Cardiac muscle cell (in vitro differentiated cells and primary cell): Measurements from ENCODE around the gene RFX2. TPM values are rescaled to one million over a fixed set of nuclear protein-coding genes. Genes with fewer than 3 reads are reported as not detected.

Experiments used
- DNase-seq, 2 donors: peaks; one replicate each; pipeline versions ENCODE4 v3.0.0 to v3.0.0-alpha.2; 2010 to 2017; ENCODE audit warnings: low read depth in 1 of 2, low spot score in 1 of 2
- H3K27ac ChIP-seq: fragments of 200-600 bp; sonication (generic); 2 replicates; pipeline ENCODE4 v1.5.1; 2016
- H3K27me3 ChIP-seq: fragments of 200-600 bp; sonication (generic); 2 replicates; pipeline ENCODE4 v1.6.0; 2016; ENCODE audit warnings: control low read depth
- H3K36me3 ChIP-seq: fragments of 200-600 bp; sonication (generic); 2 replicates; pipeline ENCODE4 v1.5.1; 2016; ENCODE audit warnings: control low read depth
- H3K4me1 ChIP-seq: fragments of 200-600 bp; sonication (generic); 2 replicates; pipeline ENCODE4 v1.8.1; 2017; ENCODE audit warnings: low read depth, mild to moderate bottlenecking, mixed run types
- H3K4me3 ChIP-seq: fragments of 200-600 bp; sonication (generic); 2 replicates; pipeline ENCODE4 v1.5.1; 2016; ENCODE audit warnings: mild to moderate bottlenecking
- H3K9me3 ChIP-seq: fragments of 200-600 bp; sonication (generic); 2 replicates; pipeline ENCODE4 v1.5.1; 2017; ENCODE audit warnings: low read depth, mild to moderate bottlenecking, control low read depth
- CTCF ChIP-seq: IDR thresholded peaks from 2 replicates; pipeline ENCODE4 v1.5.1; 2012; ENCODE audit warnings: low read depth, mild to moderate bottlenecking, low read length
- polyA plus RNA-seq: library from polyadenylated mRNA; unstranded; fragments of >200 nt; fragmentation: Nextera tagmentation; extraction: Ambion mirVana; gene quantifications from 2 replicates; pipeline ENCODE4 v1.2.1, GENCODE V29; 2016
- total RNA-seq: library from RNA; depleted of rRNA; stranded (reverse); fragments of >200 nt; gene quantifications from 2 replicates; pipeline ENCODE4 v1.2.3, GENCODE V29; 2016

Gene RFX2
- total and polyA plus RNA-seq, 2 experiments from 2014 or later = 3.0 to 3.9 TPM

- Histone ChIP-seq H3K27ac (no peak overlapping the region), H3K27me3 (no peaks in the 10 kb centered on the region), H3K9me3 (no peaks in the 10 kb centered on the region), H3K4me1 (no peaks in the 10 kb centered on the region), H3K36me3 (no peaks in the 10 kb centered on the region), H3K4me3 (no peak overlapping the region)
- peak in 1 of 2 donors; percentile 72 for DNase-seq
- TF ChIP-seq CTCF = no peak
These were observed 39.4 kb downstream of the RFX2 start for GRCh38 chr19:6070720-6071485.

- H3K36me3 ChIP-seq = no peaks in the 10 kb centered on the region
- no peak overlapping the region for H3K4me3 ChIP-seq
- no peaks in the 10 kb centered on the region for H3K27me3 ChIP-seq
- H3K4me1 ChIP-seq = no peaks in the 10 kb centered on the region
- no peak overlapping the region for H3K27ac ChIP-seq
- H3K9me3 ChIP-seq = no peaks in the 10 kb centered on the region
- TF ChIP-seq CTCF = no peak
- no peak for DNase-seq
These were observed 40.1 kb downstream of the RFX2 start for GRCh38 chr19:6070207-6070681.

GRCh38 chr19:6069268-6069791 lies 41.0 kb downstream of the RFX2 start:
- TF ChIP-seq CTCF = no peak
- Histone ChIP-seq H3K9me3 (no peaks in the 10 kb centered on the region), H3K36me3 (no peaks in the 10 kb centered on the region), H3K27me3 (no peaks in the 10 kb centered on the region), H3K4me1 (no peaks in the 10 kb centered on the region), H3K4me3 (no peak overlapping the region), H3K27ac (no peak overlapping the region)
- no peak for DNase-seq

- TF ChIP-seq CTCF = no peak
- H3K4me3 ChIP-seq = no peak overlapping the region
- no peaks in the 10 kb centered on the region for H3K36me3 ChIP-seq
- no peaks in the 10 kb centered on the region for H3K9me3 ChIP-seq
- no peaks in the 10 kb centered on the region for H3K4me1 ChIP-seq
- H3K27ac ChIP-seq = no peak overlapping the region
- no peak for DNase-seq
- H3K27me3 ChIP-seq = no peaks in the 10 kb centered on the region
These were observed 41.6 kb downstream of the RFX2 start for GRCh38 chr19:6068711-6069110.

- no peaks in the 10 kb centered on the region for H3K4me1 ChIP-seq
- no peak for TF ChIP-seq CTCF
- no peaks in the 10 kb centered on the region for H3K36me3 ChIP-seq
- H3K27me3 ChIP-seq = no peaks in the 10 kb centered on the region
- DNase-seq = no peak
- H3K27ac ChIP-seq = no peak overlapping the region
- no peaks in the 10 kb centered on the region for H3K9me3 ChIP-seq
- no peak overlapping the region for H3K4me3 ChIP-seq
These were observed 42.3 kb downstream of the RFX2 start for GRCh38 chr19:6067975-6068374.
